GM12878 (cell line): ENCODE results near the gene CFP. TPM values are rescaled to one million over a fixed set of nuclear protein-coding genes. Genes with fewer than 3 reads are reported as not detected.

Source experiments
- CBX3 ChIP-seq: fragments of 200-600 bp; sonication (generic); IDR thresholded peaks from 2 replicates; pipeline ENCODE4 v1.6.1; 2016; ENCODE audit warnings: low read depth, borderline replicate concordance
- CEBPB ChIP-seq, 2 experiments: fragments of 150-350 bp in 1 of 2; IDR thresholded peaks; 2 replicates each; pipeline ENCODE4 v1.6.1; 2012 to 2014; ENCODE audit warnings: low read depth in 2 of 2, low read length in 2 of 2, borderline replicate concordance in 1 of 2, inconsistent platforms in 1 of 2
- CHD2 ChIP-seq: IDR thresholded peaks from 2 replicates; pipeline ENCODE4 v1.6.1; 2011; ENCODE audit warnings: low read depth, low read length, improper control_type of control experiment, borderline replicate concordance
- CHD4 ChIP-seq: fragments of 200-600 bp; sonication (generic); IDR thresholded peaks from 2 replicates; pipeline ENCODE4 v1.6.1; 2016; ENCODE audit warnings: mild to moderate bottlenecking
- CREB1 ChIP-seq: IDR thresholded peaks from 2 replicates; pipeline ENCODE4 v1.6.1; 2012; ENCODE audit warnings: low read depth, mild to moderate bottlenecking, inconsistent platforms
- IKZF1 ChIP-seq: fragments of 450-650 bp; conservative IDR thresholded peaks from 2 replicates; pipeline ENCODE4 v1.6.1; 2017; ENCODE audit warnings: antibody characterized with exemption, mild to moderate bottlenecking
- KDM1A ChIP-seq: fragments of 200-600 bp; sonication (generic); IDR thresholded peaks from 2 replicates; pipeline ENCODE4 v1.6.1; 2016; ENCODE audit warnings: borderline replicate concordance
- MXI1 ChIP-seq: fragments of 150-350 bp; IDR thresholded peaks from 2 replicates; pipeline ENCODE4 v1.6.1; 2011; ENCODE audit warnings: low read depth, mild to moderate bottlenecking, inconsistent platforms, low read length, improper control_type of control experiment
- NRF1 ChIP-seq: conservative IDR thresholded peaks from 2 replicates; pipeline ENCODE4 v1.6.1; 2011; ENCODE audit warnings: mild to moderate bottlenecking, low read depth, low read length, improper control_type of control experiment
- POLR2A ChIP-seq: IDR thresholded peaks from 2 replicates; pipeline ENCODE4 v1.6.1; 2011; ENCODE audit warnings: low read depth, mild to moderate bottlenecking, low read length
- PRDM15 ChIP-seq: fragments of 450-650 bp; formaldehyde crosslinking; IDR thresholded peaks from 2 replicates; pipeline ENCODE4 v1.4.0; 2020; ENCODE audit warnings: mild to moderate bottlenecking, moderate library complexity
- RB1 ChIP-seq: fragments of 450-650 bp; formaldehyde crosslinking; IDR thresholded peaks from 2 replicates; pipeline ENCODE4 v1.6.1; 2017; ENCODE audit warnings: mild to moderate bottlenecking, borderline replicate concordance
- REST ChIP-seq: IDR thresholded peaks from 2 replicates; pipeline ENCODE4 v1.6.1; 2012; ENCODE audit warnings: mild to moderate bottlenecking, low read depth, low read length
- RUNX3 ChIP-seq: IDR thresholded peaks from 2 replicates; pipeline ENCODE4 v1.6.1; 2012; ENCODE audit warnings: low read length, inconsistent platforms
- SMAD1 ChIP-seq: fragments of 450-650 bp; IDR thresholded peaks from 2 replicates; pipeline ENCODE4 v1.6.1; 2018; ENCODE audit warnings: mild to moderate bottlenecking, low read depth; ENCODE audit not compliant: partially characterized antibody
- SMARCA5 ChIP-seq: fragments of 450-650 bp; IDR thresholded peaks from 2 replicates; pipeline ENCODE4 v1.6.1; 2017; ENCODE audit warnings: mild to moderate bottlenecking
- SREBF2 ChIP-seq: IDR thresholded peaks from 2 replicates; pipeline ENCODE4 v1.6.1; 2012; ENCODE audit warnings: mild to moderate bottlenecking, low read length
- ZNF207 ChIP-seq: fragments of 450-650 bp; IDR thresholded peaks from 2 replicates; pipeline ENCODE4 v1.6.1; 2014; ENCODE audit warnings: antibody characterized with exemption, mild to moderate bottlenecking, borderline replicate concordance
- ZNF687 ChIP-seq: fragments of 450-650 bp; IDR thresholded peaks from 2 replicates; pipeline ENCODE4 v1.6.1; 2017; ENCODE audit warnings: mild to moderate bottlenecking, moderate library complexity
- ZZZ3 ChIP-seq: IDR thresholded peaks from 2 replicates; pipeline ENCODE4 v1.6.1; 2011; ENCODE audit warnings: low read depth; ENCODE audit not compliant: control insufficient read depth, insufficient read length
- polyA plus RNA-seq, 11 experiments: library from polyadenylated mRNA; depleted of rRNA in 4 of 11; unstranded in 6 of 11; stranded (reverse) in 5 of 11; fragments of >200 nt; fragmentation: Nextera tagmentation in 4 of 11; fragmentation: Illumina TruSeq in 1 of 11; extraction: Ambion mirVana in 4 of 11; extraction: Trizol in 1 of 11; gene quantifications; 1 replicate in 1 of 11; 2 replicates in 10 of 11; pipeline versions ENCODE4 v1.2.1 to v1.2.3, GENCODE V29; 2011 to 2016; ENCODE audit warnings: inconsistent platforms in 2 of 11, missing spikeins in 2 of 11, low read depth in 1 of 11
- total RNA-seq, 4 experiments: library from RNA; depleted of rRNA in 3 of 4; stranded (reverse); fragments of >200 nt in 3 of 4; fragmentation: Illumina TruSeq in 1 of 4; extraction: Trizol in 1 of 4; gene quantifications; 2 replicates each; pipeline versions ENCODE4 v1.2.1 to v1.2.3, GENCODE V29; 2013 to 2021

CFP gene
- total and polyA plus RNA-seq, 10 of the 15 experiments (the other 5 are each of a cell fraction or from before 2014, with no cell fraction given), result 0.72 to 10.1 (median 2.8) TPM

GRCh38 chrX:47619486-47620302 is 10.0 kb downstream of the CFP start, which contains the start of gene SYN1 (continued):
- TF ChIP-seq PRDM15 (CRISPR knock-in tag) (no peak), SMAD1 (no peak), CBX3 (no peak), ZNF207 (peak; percentile 65; the same call in 1 of the 2 replicates), MXI1 (peak; percentile 83), ZZZ3 (no peak), NRF1 (peak; percentile 47; the same call in 1 of the 2 replicates), CHD4 (no peak), RB1 (peak; percentile 73; the same call in 1 of the 2 replicates), SMARCA5 (peak; percentile 56; the same call in 1 of the 2 replicates), RUNX3 (peak; percentile 37), POLR2A (no peak), CEBPB (IDR thresholded peaks at IDR 0.05; ENCODE audit: borderline replicate concordance in 1 of 2, low read depth in 2 of 2, low read length in 2 of 2) (no peak), IKZF1 (no peak; the same call in 1 of the 2 replicates), CREB1 (peak; percentile 82; the same call in 1 of the 2 replicates), CHD2 (peak; percentile 75), SREBF2 (no peak), KDM1A (no peak), ZNF687 (no peak), REST (peak; percentile 98)
